A204.1 (cell line): ENCODE data around the gene OR1L8.
"Not testable (repeated sequence)": the region's sequence is repeated elsewhere in the genome, so short reads cannot be mapped to it uniquely, and the experiment has no call there.

Experiments used
- FAIRE-seq: peaks from 2 replicates; lab custom pipeline; 2012; peaks lifted over from hg19 to GRCh38; lab: Jason Lieb, UNC

OR1L8 gene

GRCh38 chr9:122583284-122583683 is at the start of gene OR1L8:
OR1L8 (minus strand) TSS chr9:122583384; CDS start chr9:122568477, 14,907 bp downstream.
- not testable (repeated sequence) for FAIRE-seq

- FAIRE-seq = no peak
Observed at GRCh38 chr9:122619996-122620395, 36.8 kb upstream of the OR1L8 start.

- no peak for FAIRE-seq
Observed at GRCh38 chr9:122614362-122614761, 31.2 kb upstream of the OR1L8 start, which contains the start of gene OR1Q1. OR1Q1 (plus strand) TSS chr9:122614738; CDS start chr9:122614738, 0 bp downstream.

GRCh38 chr9:122609804-122610203 is 26.6 kb upstream of the OR1L8 start:
- FAIRE-seq = no peak

GRCh38 chr9:122606587-122606986 is 23.4 kb upstream of the OR1L8 start:
- FAIRE-seq = no peak

- FAIRE-seq = no peak
Observed at GRCh38 chr9:122605691-122606090, 22.5 kb upstream of the OR1L8 start.

- no peak for FAIRE-seq
Observed at GRCh38 chr9:122580360-122580759, 2.8 kb downstream of the OR1L8 start.

- FAIRE-seq = no peak
Observed at GRCh38 chr9:122579874-122580273, 3.3 kb downstream of the OR1L8 start.

GRCh38 chr9:122572456-122572855 is 10.7 kb downstream of the OR1L8 start:
- FAIRE-seq = no peak

- no peak for FAIRE-seq
Observed at GRCh38 chr9:122567901-122568300, 15.3 kb downstream of the OR1L8 start.

GRCh38 chr9:122562134-122562760 is 20.9 kb downstream of the OR1L8 start:
- no peak for FAIRE-seq

GRCh38 chr9:122561446-122561845 is 21.7 kb downstream of the OR1L8 start:
- FAIRE-seq = no peak

- no peak for FAIRE-seq
Observed at GRCh38 chr9:122552812-122553211, 30.4 kb downstream of the OR1L8 start, which contains the start of gene OR1N2. OR1N2 (plus strand) TSS chr9:122553112; CDS start chr9:122553212, 100 bp downstream.

- no peak for FAIRE-seq
Observed at GRCh38 chr9:122551371-122551770, 31.8 kb downstream of the OR1L8 start.

GRCh38 chr9:122546196-122546595 is 37.0 kb downstream of the OR1L8 start:
- FAIRE-seq = no peak

- no peak for FAIRE-seq
Observed at GRCh38 chr9:122538757-122539156, 44.4 kb downstream of the OR1L8 start.

GRCh38 chr9:122537066-122537465 is 46.1 kb downstream of the OR1L8 start:
- FAIRE-seq = not testable (repeated sequence)

GRCh38 chr9:122536134-122536533 is 47.0 kb downstream of the OR1L8 start:
- no peak for FAIRE-seq

GRCh38 chr9:122531157-122531556 is 52.0 kb downstream of the OR1L8 start:
- not testable (repeated sequence) for FAIRE-seq

GRCh38 chr9:122527193-122527592 is 56.0 kb downstream of the OR1L8 start, which contains the start of gene OR1N1:
OR1N1 (minus strand) TSS chr9:122527293; CDS start chr9:122527293, 0 bp downstream.
- FAIRE-seq = no peak

GRCh38 chr9:122526602-122527001 is 56.6 kb downstream of the OR1L8 start:
- FAIRE-seq = no peak

GRCh38 chr9:122519376-122519775 is 63.8 kb downstream of the OR1L8 start:
- FAIRE-seq = no peak

GRCh38 chr9:122518841-122519240 is 64.3 kb downstream of the OR1L8 start, which contains the start of gene OR1J4:
OR1J4 (plus strand) TSS chr9:122519141; CDS start chr9:122519141, 0 bp downstream.
- FAIRE-seq = no peak

GRCh38 chr9:122518226-122518625 is 65.0 kb downstream of the OR1L8 start:
- no peak for FAIRE-seq
